Measurements from ENCODE around the gene CUTC. TPM values are rescaled to one million over a fixed set of nuclear protein-coding genes. Genes with fewer than 3 reads are reported as not detected.

Gene CUTC
- total RNA-seq, 1 donor from 2014 or later: 14.4 TPM

DNA sequence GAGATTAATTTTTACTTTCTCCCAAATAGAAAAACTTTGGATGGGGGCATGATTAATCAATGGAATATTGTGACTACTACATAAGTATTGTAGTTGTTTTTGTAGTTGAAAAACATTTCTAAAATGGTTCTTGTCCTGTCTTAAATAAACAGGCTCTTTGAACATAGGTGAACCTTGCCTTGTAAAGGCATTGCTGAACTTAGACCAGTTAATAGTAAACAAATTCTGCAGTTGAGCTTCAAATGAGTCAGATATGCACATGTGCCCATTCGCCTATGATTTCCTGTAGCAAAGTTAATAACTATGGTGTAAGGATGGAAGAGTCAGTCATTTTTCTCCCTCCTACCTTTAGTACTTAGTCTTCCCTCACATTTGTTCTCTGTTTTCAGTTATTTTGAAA lies 22.6 kb downstream of the CUTC start:
- Mint-ChIP-seq H3K27ac (ENCODE audit: unreplicated experiment) (no peak overlapping the region), H3K4me1 (ENCODE audit: low read depth) (no peaks in the 10 kb centered on the region), H3K9me3 (ENCODE audit: low read depth) (no peaks in the 10 kb centered on the region), H3K27me3 (ENCODE audit: low read depth) (no peaks in the 10 kb centered on the region), H3K4me3 (ENCODE audit: unreplicated experiment) (no peak overlapping the region), H3K36me3 (ENCODE audit: low read depth) (peaks cover 31% of the 10 kb centered on the region)
- no peak for TF ChIP-seq CTCF (IDR thresholded peaks at IDR 0.05)
- DNase-seq (ENCODE audit: low spot score): no peak

DNA sequence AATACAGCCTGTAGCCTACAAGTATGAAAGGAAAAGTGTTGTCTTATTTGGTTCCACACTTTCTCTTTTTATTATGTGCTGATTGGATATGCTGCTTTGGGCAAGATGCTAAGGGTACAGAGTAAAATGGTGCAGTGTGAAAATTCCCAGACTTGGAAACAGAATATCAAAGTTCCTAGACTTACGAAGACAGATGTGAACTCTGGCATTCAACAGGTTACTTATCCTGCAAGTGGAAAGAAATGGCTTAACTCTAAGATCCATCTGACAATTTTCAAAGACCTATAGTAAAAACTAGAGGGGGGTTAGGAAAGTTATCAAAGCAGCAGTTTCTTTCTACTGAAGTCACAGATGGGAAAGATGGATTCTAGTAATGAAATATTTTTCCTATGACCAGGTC lies 24.1 kb downstream of the CUTC start:
- H3K27ac Mint-ChIP-seq (ENCODE audit: unreplicated experiment): no peak overlapping the region
- H3K4me3 Mint-ChIP-seq (ENCODE audit: unreplicated experiment): no peak overlapping the region
- no peak for DNase-seq (ENCODE audit: low spot score)
- H3K9me3 Mint-ChIP-seq (ENCODE audit: low read depth): no peaks in the 10 kb centered on the region
- peaks cover 2% of the 10 kb centered on the region for H3K4me1 Mint-ChIP-seq (ENCODE audit: low read depth)
- peaks cover 39% of the 10 kb centered on the region for H3K36me3 Mint-ChIP-seq (ENCODE audit: low read depth)
- H3K27me3 Mint-ChIP-seq (ENCODE audit: low read depth): no peaks in the 10 kb centered on the region
- TF ChIP-seq CTCF (IDR thresholded peaks at IDR 0.05): no peak

GRCh38 chr10:99758211-99758891 lies 26.3 kb downstream of the CUTC start:
- peaks cover 1% of the 10 kb centered on the region for H3K9me3 Mint-ChIP-seq (ENCODE audit: low read depth)
- no peak for DNase-seq (ENCODE audit: low spot score)
- H3K27me3 Mint-ChIP-seq (ENCODE audit: low read depth): no peaks in the 10 kb centered on the region
- TF ChIP-seq CTCF (IDR thresholded peaks at IDR 0.05): no peak
- H3K4me3 Mint-ChIP-seq (ENCODE audit: unreplicated experiment): no peak overlapping the region
- peaks cover 44% of the 10 kb centered on the region for H3K36me3 Mint-ChIP-seq (ENCODE audit: low read depth)
- peaks cover 4% of the 10 kb centered on the region for H3K4me1 Mint-ChIP-seq (ENCODE audit: low read depth)
- no peak overlapping the region for H3K27ac Mint-ChIP-seq (ENCODE audit: unreplicated experiment)

GRCh38 chr10:99760321-99760720 lies 28.3 kb downstream of the CUTC start:
- H3K27ac Mint-ChIP-seq (ENCODE audit: unreplicated experiment): no peak overlapping the region
- peaks cover 39% of the 10 kb centered on the region for H3K36me3 Mint-ChIP-seq (ENCODE audit: low read depth)
- no peak for TF ChIP-seq CTCF (IDR thresholded peaks at IDR 0.05)
- no peak for DNase-seq (ENCODE audit: low spot score)
- H3K9me3 Mint-ChIP-seq (ENCODE audit: low read depth): peaks cover 2% of the 10 kb centered on the region
- H3K27me3 Mint-ChIP-seq (ENCODE audit: low read depth): no peaks in the 10 kb centered on the region
- no peak overlapping the region for H3K4me3 Mint-ChIP-seq (ENCODE audit: unreplicated experiment)
- peaks cover 4% of the 10 kb centered on the region for H3K4me1 Mint-ChIP-seq (ENCODE audit: low read depth)

DNA sequence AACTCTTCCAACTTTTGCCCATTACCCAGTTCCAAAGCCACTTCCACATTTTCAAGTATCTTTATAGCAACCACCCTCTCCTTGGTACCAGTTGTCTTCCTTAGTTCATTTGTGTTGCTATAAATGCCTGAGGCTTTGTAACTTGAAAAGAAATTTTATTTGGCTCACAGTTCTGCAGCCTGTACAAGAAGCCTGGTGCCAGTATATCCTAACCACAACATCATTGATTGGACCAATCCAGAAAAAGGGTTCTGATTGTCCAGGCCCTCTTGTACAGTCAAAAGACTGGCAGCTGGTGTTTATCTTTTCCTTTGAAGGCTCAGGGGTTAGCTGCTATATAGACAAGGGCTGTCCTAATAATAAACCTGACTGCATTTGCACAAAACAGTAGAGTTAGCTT lies 29.3 kb downstream of the CUTC start:
- peaks cover 2% of the 10 kb centered on the region for H3K9me3 Mint-ChIP-seq (ENCODE audit: low read depth)
- no peak for DNase-seq (ENCODE audit: low spot score)
- H3K4me1 Mint-ChIP-seq (ENCODE audit: low read depth): peaks cover 4% of the 10 kb centered on the region
- no peak overlapping the region for H3K27ac Mint-ChIP-seq (ENCODE audit: unreplicated experiment)
- no peak for TF ChIP-seq CTCF (IDR thresholded peaks at IDR 0.05)
- peaks cover 34% of the 10 kb centered on the region for H3K36me3 Mint-ChIP-seq (ENCODE audit: low read depth)
- H3K27me3 Mint-ChIP-seq (ENCODE audit: low read depth): no peaks in the 10 kb centered on the region
- no peak overlapping the region for H3K4me3 Mint-ChIP-seq (ENCODE audit: unreplicated experiment)

All from chondrocyte (in vitro differentiated cells).